Measurements from ENCODE around the gene F12. TPM values are rescaled to one million over a fixed set of nuclear protein-coding genes. Genes with fewer than 3 reads are reported as not detected.

F12 gene
- total and polyA plus RNA-seq, 4 donors, result 0.23 to 1.8 (median 0.33) TPM; not detected in 1

Other genes with a start within 250 kb of the F12 start
- 10 to 100 TPM; 19.6 to 28.7 TPM for gene RAB24, start 105.8 kb downstream of the F12 start, total RNA-seq
- gene RAB24, start 105.8 kb downstream of the F12 start, polyA plus RNA-seq, result 10 to 100 TPM; 49.6 to 80.7 TPM
- 10 to 100 TPM; 57.2 to 72.7 TPM for gene PRELID1, start 105.8 kb downstream of the F12 start, total RNA-seq
- 100 to 1,000 TPM in 1 of 2 donors, 10 to 100 TPM in 1; 91.0 to 104 TPM for gene PRELID1, start 105.8 kb downstream of the F12 start, polyA plus RNA-seq
- 1 to 10 TPM; 9.1 to 9.2 TPM for gene MXD3, start 97.7 kb downstream of the F12 start, total RNA-seq
- 10 to 100 TPM in 1 of 2 donors, 1 to 10 TPM in 1; 4.1 to 52.6 TPM for gene MXD3, start 97.7 kb downstream of the F12 start, polyA plus RNA-seq
- gene LMAN2, start 57.9 kb downstream of the F12 start, total RNA-seq, result 10 to 100 TPM; 86.2 to 89.0 TPM
- gene LMAN2, start 57.9 kb downstream of the F12 start, polyA plus RNA-seq, result 100 to 1,000 TPM; 142 to 145 TPM
- gene RGS14, start 51.6 kb downstream of the F12 start, total RNA-seq, result 10 to 100 TPM in 1 of 2 donors, 1 to 10 TPM in 1; 8.8 to 15.0 TPM
- gene RGS14, start 51.6 kb downstream of the F12 start, polyA plus RNA-seq, result 1 to 10 TPM; 5.7 to 9.4 TPM
- not detected for gene SLC34A1, start 25.1 kb downstream of the F12 start, total RNA-seq
- gene SLC34A1, start 25.1 kb downstream of the F12 start, polyA plus RNA-seq, result not detected
- gene PFN3, start 8.9 kb downstream of the F12 start, total RNA-seq, result not detected
- not detected for gene PFN3, start 8.9 kb downstream of the F12 start, polyA plus RNA-seq
- 10 to 100 TPM; 26.8 to 27.6 TPM for gene GRK6, start 17.1 kb upstream of the F12 start, total RNA-seq
- gene GRK6, start 17.1 kb upstream of the F12 start, polyA plus RNA-seq, result 10 to 100 TPM; 13.0 to 14.1 TPM
- gene PRR7, start 37.2 kb upstream of the F12 start, total RNA-seq, result 1 to 10 TPM; 1.9 to 2.0 TPM
- gene PRR7, start 37.2 kb upstream of the F12 start, polyA plus RNA-seq, result under 1 TPM in 1 of 2 donors, not detected in 1; 0.74 TPM
- 100 to 1,000 TPM in 1 of 2 donors, 10 to 100 TPM in 1; 66.3 to 140 TPM for gene DBN1, start 64.1 kb upstream of the F12 start, total RNA-seq
- 10 to 100 TPM; 23.7 to 68.9 TPM for gene DBN1, start 64.1 kb upstream of the F12 start, polyA plus RNA-seq
- 100 to 1,000 TPM; 510 to 729 TPM for gene PDLIM7, start 88.0 kb upstream of the F12 start, total RNA-seq
- gene PDLIM7, start 88.0 kb upstream of the F12 start, polyA plus RNA-seq, result 1,000 to 10,000 TPM in 1 of 2 donors, 100 to 1,000 TPM in 1; 184 to 1,248 TPM
- 10 to 100 TPM; 15.0 to 21.6 TPM for gene DOK3, start 100.3 kb upstream of the F12 start, total RNA-seq
- 1 to 10 TPM; 2.7 to 4.4 TPM for gene DOK3, start 100.3 kb upstream of the F12 start, polyA plus RNA-seq
- 10 to 100 TPM; 45.0 to 54.9 TPM for gene DDX41, start 107.4 kb upstream of the F12 start, total RNA-seq
- 10 to 100 TPM; 46.5 to 95.4 TPM for gene DDX41, start 107.4 kb upstream of the F12 start, polyA plus RNA-seq
- gene FAM193B, start 145.0 kb upstream of the F12 start, total RNA-seq, result 100 to 1,000 TPM in 1 of 2 donors, 10 to 100 TPM in 1; 67.5 to 113 TPM
- gene FAM193B, start 145.0 kb upstream of the F12 start, polyA plus RNA-seq, result 100 to 1,000 TPM in 1 of 2 donors, 10 to 100 TPM in 1; 49.5 to 533 TPM
- 100 to 1,000 TPM; 119 to 137 TPM for gene TMED9, start 182.6 kb upstream of the F12 start, total RNA-seq
- 100 to 1,000 TPM; 110 to 124 TPM for gene TMED9, start 182.6 kb upstream of the F12 start, polyA plus RNA-seq
- 10 to 100 TPM; 18.9 to 22.6 TPM for gene B4GALT7, start 190.6 kb upstream of the F12 start, total RNA-seq
- 10 to 100 TPM; 19.0 to 36.8 TPM for gene B4GALT7, start 190.6 kb upstream of the F12 start, polyA plus RNA-seq